ENCODE measurements around the gene PIGL.
"Not testable (repeated sequence)": the region's sequence is repeated elsewhere in the genome, so short reads cannot be mapped to it uniquely, and the experiment has no call there.

The PIGL gene

DNA sequence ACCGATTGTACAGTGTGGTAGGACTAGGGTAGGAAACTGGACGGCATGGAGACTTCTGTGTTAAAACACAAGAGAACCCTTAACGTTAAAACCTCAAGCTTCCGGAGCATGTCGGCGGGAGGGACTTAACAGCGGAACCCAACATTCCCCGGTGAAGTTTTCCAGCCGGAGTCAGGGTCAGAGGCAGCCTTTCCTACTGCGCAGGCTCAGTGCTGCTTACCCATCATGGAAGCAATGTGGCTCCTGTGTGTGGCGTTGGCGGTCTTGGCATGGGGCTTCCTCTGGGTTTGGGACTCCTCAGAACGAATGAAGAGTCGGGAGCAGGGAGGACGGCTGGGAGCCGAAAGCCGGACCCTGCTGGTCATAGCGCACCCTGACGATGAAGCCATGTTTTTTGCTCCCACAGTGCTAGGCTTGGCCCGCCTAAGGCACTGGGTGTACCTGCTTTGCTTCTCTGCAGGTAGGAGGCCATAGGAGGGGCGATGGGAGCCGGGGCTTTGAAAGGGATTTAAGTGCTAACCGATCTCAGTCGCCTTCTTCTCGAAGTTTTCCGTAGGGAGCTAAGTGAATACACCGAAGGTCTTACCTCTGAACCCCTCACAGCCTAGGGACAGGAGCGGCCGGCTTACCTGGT lies at the start of gene PIGL:
TSS of gene PIGL (plus strand) at position 209 of the 634 bp plus-strand sequence. CDS start at position 226, 17 bp downstream.
- DNase-seq (ENCODE audit: low read depth, low spot score): peak; percentile 95

DNA sequence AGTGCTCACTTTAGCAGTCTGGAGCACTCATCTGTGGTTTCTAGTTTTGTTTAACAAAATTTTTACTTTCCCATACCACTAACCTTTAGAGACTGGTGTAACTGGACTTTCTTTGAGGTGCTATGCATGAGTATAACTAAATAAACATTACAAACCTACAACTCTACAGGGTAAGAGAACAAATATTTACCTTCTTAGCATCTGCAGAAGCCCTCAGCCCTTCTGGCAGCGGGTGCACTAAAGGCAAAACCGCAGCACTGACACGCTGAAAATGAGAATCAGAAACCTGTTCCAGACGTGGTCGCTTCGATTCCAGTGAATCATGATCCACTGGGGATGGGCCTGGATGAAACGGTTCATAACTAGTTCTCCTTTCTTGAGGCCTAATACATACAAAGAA lies 45.4 kb upstream of the PIGL start:
- peak; percentile 40 for DNase-seq (ENCODE audit: low read depth, low spot score)

DNA sequence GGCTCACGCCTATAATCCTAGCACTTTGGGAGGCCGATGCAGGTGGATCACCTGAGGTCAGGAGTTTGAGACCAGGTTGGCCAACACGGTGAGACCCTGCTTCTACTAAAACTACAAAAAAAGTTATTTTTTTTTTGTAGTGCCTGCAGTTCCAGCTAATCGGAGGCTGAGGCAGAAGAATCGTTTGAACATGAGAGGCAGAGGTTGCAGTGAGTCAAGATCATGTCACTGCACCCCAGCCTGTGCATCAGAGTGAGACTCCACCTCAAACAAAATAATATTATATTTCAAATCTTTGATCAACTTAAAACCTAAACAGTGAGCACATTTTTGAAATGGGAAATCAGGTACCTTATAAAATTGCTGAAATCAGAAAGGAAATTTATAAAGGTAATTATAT lies 38.2 kb upstream of the PIGL start:
- DNase-seq (ENCODE audit: low read depth, low spot score): no peak

DNA sequence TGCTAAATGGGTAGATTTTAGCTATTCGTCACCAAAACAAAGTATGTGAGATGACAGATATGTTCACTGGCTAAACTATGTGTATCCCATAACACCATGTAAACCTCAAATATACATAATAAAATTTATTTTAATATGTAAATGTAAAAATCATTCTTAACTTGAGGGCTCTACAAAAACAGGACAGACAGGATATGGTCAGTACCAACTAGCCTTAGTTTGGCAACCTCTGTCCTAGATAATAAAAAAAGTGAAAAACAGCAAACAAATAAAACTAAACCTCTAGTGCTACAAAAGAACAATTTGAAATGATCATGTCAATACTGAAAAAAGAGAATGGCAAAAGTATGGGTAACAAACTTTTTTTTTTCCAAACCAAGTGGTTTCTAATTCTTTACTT lies 35.4 kb upstream of the PIGL start:
- no peak for DNase-seq (ENCODE audit: low read depth, low spot score)

DNA sequence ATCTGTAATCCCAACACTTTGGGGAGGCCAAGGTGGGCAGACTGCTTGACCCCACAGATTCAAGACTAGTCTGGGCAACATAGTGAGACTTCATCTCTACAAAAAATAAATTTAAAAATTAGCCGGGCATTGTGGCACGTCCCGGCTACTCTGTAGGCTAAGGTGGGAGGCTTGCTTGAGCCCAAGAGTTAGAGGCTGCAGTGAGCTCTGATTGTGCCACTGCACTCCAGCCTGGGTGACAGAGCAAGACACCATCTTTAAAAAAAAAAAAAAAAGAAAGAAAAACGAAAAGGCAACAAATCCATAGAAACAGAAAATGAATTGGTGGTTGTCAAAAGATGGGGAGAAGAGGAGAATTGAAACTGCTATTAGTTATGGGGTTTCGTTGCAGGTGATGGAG lies 29.4 kb upstream of the PIGL start:
- DNase-seq (ENCODE audit: low read depth, low spot score): no peak

DNA sequence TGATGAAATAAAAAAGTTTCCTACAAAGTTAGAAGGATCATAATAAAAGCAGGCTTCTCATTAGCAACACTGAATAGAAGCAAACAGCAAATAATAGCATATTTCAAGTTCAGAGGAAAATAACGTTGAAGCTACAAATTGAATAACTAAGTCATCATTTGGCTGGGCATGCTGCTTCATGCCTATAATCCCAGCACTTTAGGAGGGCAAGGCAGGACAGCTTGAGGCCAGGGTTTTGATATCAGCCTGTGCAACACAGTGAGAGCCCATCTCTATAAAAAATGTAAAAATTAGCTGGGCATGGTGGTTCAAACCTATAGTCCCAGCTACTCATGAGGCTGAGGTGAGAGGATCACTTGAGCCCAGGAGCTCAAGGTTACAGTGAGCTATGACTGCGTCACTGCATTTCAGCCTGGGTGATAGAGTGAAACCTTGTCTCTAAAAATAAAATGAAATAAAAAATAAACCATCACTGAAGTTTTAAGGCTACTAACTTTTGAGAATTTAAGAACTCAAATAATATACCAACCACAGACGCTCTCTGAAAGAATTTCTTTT lies 27.1 kb upstream of the PIGL start:
- no peak for DNase-seq (ENCODE audit: low read depth, low spot score)

DNA sequence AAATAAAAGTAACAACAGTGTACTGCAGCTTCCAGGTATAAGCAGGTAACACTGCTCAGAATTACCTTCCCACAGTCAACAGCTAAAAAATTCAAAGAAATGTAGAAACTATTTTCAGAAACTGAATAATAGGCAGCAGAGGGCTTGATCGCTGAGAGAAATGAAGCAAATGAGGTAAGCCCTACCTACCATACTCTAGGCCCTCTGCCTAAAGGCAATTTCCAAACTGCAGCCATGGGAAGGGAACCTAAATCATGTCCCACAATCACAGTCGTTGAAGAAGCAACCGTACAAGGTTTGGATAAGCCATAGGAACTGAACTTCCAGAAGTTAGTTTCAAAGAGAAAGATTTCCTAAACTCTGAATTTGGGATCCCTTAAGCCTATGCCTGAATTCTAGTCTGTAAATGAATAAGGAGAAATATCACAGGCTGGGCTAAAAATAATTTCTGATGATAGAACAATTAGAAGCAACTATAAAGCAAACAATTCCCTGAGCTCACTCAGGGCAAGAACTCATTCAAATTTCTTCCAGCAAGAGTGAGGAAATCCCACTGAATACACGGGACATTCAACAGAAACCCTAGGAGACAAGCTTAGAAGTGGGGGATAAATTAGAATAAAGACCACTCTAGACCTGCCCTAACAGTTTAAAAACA lies 26.2 kb upstream of the PIGL start:
- no peak for DNase-seq (ENCODE audit: low read depth, low spot score)

DNA sequence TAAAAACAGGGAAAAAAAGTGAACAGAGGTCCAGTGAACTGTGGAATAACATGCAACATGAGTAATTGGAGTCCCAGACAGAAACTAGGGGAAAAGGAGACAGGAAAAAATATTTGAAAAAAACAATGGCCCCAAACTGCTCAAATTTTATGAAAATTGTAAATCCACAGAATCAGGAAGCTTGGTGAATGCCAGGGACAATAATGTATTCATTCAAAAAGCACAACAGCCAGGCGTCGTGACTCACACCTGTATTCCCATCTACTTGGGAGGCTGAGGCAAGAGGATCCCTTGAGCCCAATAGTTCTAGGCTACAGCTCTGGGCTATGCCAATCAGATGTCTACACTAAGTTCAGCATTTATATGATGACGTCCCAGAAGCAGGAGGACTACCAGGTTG lies 25.4 kb upstream of the PIGL start:
- no peak for DNase-seq (ENCODE audit: low read depth, low spot score)

DNA sequence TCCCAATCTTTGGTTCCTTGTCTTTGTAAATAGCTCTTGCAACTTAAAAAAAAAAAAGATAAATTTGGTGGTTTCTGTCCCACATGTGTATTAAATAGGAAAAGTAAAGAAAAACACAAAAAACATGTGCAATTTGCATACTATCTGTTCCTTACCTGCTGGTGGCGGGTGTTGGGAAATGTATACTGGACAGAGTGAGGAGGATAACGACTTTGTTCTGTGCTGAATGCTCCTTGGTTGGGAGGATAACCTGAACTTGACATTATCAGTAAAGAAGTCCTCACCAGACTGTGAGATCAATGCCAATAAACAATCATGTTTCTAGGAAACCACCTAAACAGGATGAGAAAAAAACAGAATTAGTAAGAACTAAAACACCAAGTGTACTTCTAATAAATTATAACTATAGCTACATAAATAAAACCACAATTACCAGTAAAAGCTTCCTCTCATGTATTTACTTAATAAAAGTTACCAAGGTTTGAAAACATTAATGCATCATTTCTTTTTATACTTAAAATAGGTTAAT lies 22.6 kb upstream of the PIGL start:
- not testable (repeated sequence) for DNase-seq (ENCODE audit: low read depth, low spot score)

DNA sequence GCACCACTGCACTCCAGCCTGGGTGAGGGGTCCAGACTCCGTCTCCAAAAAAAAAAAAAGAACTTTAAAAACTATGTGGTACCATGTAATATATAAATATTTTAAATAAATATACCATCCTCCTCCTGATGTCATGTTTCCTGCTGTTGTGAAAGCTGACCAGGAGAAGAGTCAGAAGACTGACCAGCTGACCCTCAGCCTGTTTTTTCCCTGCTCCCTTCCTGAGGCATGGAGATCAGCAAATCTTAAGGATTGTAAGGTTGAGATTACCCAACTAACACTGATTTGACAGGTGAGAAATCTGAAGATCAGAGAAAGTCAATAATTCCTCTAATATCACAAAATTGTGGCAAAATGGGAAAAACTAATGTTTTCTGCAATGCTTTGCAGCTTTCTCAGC lies 19.7 kb upstream of the PIGL start:
- no peak for DNase-seq (ENCODE audit: low read depth, low spot score)

DNA sequence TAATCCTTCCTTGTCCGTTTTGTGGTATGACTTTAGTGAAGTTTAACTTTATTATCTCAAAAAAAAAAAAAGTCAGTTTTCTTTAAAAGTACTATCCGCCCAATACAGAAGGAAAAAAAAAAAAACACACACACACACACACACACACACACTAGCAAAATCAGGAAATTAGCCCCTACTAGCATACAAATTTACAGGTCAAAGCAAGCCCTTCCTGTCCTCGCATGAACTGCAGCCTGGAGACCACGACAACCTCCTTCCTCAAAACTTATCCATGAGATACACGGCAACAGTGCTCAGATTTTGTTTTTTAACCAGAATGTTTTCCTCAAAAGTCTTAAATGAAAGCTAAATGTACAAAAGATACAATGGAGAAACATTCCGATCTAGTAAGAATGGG lies 17.9 kb upstream of the PIGL start:
- DNase-seq (ENCODE audit: low read depth, low spot score): no peak

DNA sequence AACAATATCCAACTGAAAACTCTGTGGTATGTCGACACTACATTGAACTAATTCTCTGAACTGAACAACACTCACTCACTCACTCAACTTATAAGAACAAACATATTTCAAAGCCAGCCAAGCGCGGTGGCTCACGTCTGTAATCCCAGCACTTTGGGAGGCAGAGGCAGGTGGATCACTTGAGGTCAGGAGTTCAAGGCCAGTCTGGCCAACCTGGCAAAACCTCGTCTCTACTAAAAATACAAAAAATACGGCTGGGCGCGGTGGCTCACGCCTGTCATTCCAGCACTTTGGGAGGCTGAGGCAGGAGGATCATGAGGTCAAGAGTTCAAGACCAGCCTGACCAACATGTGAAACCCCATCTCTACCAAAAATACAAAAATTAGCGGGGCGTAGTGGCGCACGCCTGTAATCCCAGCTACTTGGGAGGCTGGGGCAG lies 15.3 kb upstream of the PIGL start:
- DNase-seq (ENCODE audit: low read depth, low spot score): not testable (repeated sequence)

DNA sequence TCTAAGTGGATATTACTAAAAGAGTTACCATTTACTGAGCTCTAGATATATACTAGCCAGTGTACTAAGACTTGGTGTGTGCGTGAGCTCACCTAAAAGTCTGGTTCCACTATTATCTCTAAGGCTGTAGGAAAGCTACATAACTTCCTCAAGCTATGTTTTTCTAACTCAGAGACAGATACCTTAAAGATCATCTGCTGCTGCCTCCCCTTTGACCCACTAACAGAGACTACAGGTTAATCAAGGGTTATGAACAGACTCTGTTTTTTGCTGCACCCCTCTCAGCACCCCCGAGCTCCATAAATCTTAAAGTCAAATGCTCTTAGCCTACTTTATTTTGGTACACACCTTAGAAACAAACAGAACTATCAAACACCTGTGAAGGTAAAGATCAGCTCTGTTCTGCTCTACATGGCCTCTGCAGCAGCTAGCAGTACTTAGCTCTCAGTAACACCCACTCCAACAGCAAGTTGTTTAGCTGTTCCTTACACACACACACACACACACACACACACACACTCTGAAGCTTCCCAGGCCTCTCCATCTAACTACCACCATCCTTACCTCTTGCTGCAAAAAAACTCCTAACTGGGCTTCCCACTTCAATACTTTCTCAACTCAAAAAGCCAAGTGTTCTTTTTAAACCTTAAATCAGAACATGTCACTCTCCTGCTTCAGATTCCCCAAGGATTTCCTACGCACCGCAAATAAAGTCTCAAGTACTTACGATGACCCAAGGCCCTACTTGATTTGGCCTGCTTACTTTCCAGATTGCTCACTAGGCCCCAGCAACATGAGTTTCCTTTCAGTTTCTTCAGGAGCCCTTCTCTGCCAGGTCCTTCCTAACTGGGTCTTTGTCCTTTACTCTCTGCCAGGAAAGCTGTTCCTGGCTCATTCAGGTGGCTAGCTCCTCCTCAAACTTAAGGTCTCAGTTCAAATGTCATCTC lies 14.2 kb upstream of the PIGL start:
- peak; percentile 17 for DNase-seq (ENCODE audit: low read depth, low spot score)

DNA sequence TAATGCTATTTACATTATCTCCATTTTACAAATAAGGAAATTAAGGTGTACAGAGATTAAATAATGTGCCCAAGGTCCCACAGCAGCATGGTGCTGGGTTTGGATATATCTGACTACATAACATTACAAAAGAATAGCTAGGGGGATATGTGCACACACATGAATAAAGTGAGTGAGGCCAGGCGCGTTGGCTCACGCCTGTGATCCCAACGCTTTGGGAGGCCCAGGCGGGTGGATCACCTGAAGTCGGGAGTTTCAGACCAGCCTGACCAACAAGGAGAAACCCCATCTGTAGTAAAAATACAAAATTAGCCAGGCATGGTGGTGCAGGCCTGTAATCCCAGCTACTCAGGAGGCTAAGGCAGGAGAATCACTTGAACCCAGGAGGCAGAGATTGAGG lies 12.2 kb upstream of the PIGL start:
- DNase-seq (ENCODE audit: low read depth, low spot score): not testable (repeated sequence)

DNA sequence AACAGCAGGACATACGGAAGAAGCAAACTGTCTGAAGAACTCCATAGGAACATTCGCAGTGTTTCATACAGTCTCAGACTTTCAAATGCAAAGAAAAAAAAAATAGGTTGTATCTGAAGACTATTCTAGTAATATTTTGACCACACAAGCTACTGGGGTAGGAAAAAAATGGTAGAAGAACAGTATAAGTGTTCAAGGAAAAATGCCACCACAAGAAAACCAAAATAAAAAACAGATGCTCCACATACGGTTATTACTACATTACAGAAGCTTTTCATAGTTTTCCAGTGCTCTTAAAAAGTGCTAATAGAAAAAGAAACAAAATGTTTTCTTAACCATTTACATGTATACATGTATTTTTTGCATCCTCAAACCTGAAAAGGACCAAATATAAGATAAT lies 5.4 kb upstream of the PIGL start:
- no peak for DNase-seq (ENCODE audit: low read depth, low spot score)

DNA sequence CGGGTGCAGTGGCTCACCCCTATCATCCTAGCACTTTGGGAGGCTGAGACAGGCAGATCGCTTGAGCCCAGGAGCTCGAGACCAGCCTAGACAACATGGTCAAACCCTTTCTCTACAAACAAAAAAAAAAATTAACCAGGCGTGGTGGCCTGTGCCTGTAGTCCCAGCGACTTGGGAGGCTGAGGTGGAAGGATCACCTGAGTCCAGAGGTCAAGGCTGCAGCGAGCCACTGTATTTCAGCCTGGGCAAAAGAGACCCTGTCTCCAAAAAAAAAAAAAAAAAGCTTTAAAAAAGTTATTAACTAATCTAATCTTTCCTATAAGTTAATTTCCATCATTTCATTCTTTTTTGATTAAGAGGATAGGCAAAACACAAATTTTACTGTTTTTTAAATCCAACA lies 4.2 kb upstream of the PIGL start:
- no peak for DNase-seq (ENCODE audit: low read depth, low spot score)

DNA sequence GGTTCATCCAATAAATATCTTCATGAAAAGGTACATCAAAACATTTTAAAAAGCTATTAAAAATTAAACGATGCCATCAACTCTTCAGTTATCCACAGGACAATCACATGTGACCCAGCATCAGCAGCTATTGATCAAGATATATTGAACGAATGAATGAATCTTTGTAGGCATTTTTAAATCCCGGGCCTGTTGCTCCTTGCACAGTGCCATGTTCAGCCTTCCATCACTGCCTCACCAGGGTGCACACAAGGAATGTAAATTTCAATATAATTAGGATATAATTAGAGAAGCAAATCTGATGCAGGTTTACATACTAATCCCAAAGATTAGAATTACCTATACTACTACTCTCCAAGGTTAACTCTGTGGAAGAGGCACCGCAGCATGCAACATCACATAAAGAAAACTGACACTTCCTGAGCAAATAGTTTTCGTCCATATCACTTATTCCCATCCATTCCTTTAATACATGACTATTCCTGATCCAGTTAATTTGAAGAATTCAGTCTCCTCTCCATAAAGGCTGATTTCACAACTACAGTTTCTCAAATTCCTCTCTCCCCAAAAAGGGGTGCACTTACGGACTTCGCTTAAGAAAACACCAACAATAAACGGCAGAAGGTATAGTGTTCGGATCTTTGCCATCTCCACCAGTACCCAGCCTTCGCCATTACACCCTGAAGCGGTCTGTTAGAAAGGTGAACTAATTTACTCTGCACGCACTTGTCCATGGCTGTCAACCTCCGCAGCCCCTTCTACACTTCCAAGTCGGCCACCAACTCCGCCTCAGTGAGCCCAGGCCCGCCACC lies 2.6 kb upstream of the PIGL start:
- DNase-seq (ENCODE audit: low read depth, low spot score): peak; percentile 20

DNA sequence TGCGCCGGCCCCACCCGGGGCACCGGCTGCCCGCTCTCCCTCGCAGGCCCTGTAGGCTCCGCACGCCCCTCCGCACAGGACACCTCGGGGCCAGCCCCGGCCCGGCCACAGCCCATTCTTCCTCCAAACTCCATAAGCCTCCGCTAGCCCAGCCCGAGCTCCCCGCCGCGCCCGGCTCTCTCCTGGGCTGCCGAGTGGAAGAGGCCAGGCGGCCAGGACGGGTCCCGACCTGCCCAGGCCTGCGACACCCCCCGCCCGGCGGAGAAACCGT lies 2.1 kb upstream of the PIGL start:
- DNase-seq (ENCODE audit: low read depth, low spot score): peak; percentile 72

DNA sequence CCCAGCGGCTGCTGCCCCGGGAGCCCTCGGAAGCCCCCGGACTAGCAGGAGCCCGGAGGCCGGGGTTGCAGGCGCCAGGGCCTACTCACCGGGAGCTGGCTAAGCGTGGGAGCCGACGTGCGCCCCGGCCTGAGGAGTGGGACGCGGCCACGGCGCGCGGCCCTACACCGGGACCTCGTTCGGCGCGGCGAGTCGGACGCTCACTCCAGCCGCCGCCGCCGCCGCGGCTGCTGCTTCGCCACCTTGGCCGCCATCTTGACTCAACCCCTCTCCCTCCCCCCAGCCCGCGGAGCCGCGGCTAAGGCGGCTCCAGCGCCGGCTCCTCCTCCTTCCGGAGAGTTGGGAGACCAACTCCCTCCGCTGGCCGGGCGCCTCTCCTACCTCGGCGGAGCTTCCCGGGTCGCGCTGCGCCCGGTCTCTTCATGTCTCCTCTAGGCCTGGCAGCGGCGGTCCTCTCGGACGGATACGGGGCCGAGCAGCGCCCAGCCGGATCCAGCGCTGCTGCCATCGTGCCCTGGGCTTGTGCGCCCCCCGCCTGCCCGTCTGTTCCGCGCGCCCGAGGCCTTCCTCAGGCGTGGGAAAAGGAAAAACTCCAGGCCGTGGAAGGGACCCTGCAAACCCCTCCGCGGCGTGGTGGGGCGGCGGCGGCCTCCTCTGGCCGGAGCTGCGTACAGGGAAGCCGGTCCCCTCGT lies 1.6 kb upstream of the PIGL start, which contains the start of gene NCOR1:
TSS of gene NCOR1 (minus strand) at position 262 of the 692 bp plus-strand sequence. CDS start 20,965 bp downstream, outside the sequence.
- peak; percentile 98 for DNase-seq (ENCODE audit: low read depth, low spot score)

DNA sequence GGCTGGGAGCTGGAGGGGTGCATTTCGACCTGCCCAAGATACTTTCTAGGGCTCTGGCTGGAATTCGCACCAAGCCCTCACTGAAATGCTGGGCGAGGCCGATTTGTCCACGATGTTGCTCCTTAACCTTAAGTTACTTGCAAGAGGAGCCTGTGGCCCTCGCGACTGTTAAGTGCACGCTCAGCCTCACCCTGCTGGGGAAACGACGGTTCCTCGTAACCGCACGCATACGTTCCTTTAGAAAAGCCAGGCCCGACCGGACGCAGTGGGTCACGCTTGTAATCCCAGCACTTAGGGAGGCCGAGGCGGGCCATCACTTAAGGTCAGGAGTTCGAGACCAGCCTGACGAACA lies 1.1 kb upstream of the PIGL start:
- DNase-seq (ENCODE audit: low read depth, low spot score): no peak
